SU-DHL-6 (cell line): Measurements from ENCODE around the gene RSBN1L.

Source experiments
- CTCF ChIP-seq: fragments of 200-600 bp; sonication (generic); IDR thresholded peaks from one replicate; pipeline ENCODE4 v1.5.1; 2017; ENCODE audit warnings: antibody characterized with exemption, mild to moderate bottlenecking, low read length, moderate library complexity; ENCODE audit not compliant: insufficient read depth, poor library complexity, severe bottlenecking
- EZH2phosphoT487 ChIP-seq: fragments of 200-600 bp; sonication (generic), shearing (Covaris generic); conservative IDR thresholded peaks from 2 replicates; pipeline ENCODE4 v1.6.1; 2018; ENCODE audit warnings: mild to moderate bottlenecking, antibody characterized with exemption, low read length, moderate library complexity, mixed read lengths

GRCh38 chr7:77687747-77688144 lies 8.5 kb upstream of the RSBN1L start:
- TF ChIP-seq CTCF, result no peak
- no peak for TF ChIP-seq EZH2phosphoT487
